K562 (cell line): ENCODE measurements around the gene MYLK2. TPM values are rescaled to one million over a fixed set of nuclear protein-coding genes. Genes with fewer than 3 reads are reported as not detected.

ENCODE experiments used
- BCL6 ChIP-seq: fragments of 250-450 bp; sonication (Bioruptor Pico); IDR thresholded peaks from 2 replicates; pipeline ENCODE4 v1.4.0; 2020
- CBFA2T3 ChIP-seq: fragments of 450-650 bp; IDR thresholded peaks from 2 replicates; pipeline ENCODE4 v1.6.1; 2017
- CGGBP1 ChIP-seq: fragments of 250-450 bp; sonication (Bioruptor Pico); IDR thresholded peaks from 2 replicates; pipeline ENCODE4 v1.9.0; 2021; ENCODE audit warnings: mild to moderate bottlenecking
- CHD1 ChIP-seq: fragments of 200-600 bp; sonication (generic); IDR thresholded peaks from one replicate; pipeline ENCODE4 v1.6.1; 2012; ENCODE audit warnings: mild to moderate bottlenecking, moderate library complexity, low read length, inconsistent platforms
- MXI1 ChIP-seq: IDR thresholded peaks from 2 replicates; pipeline ENCODE4 v1.6.1; 2011; ENCODE audit warnings: low read depth, mild to moderate bottlenecking, improper control_type of control experiment, low read length
- NCOA1 ChIP-seq: fragments of 450-650 bp; IDR thresholded peaks from 2 replicates; pipeline ENCODE4 v1.6.1; 2016; ENCODE audit warnings: low read depth
- PBX2 ChIP-seq, 2 experiments: IDR thresholded peaks in 1 of 2; conservative IDR thresholded peaks in 1 of 2; 2 replicates each; pipeline ENCODE4 v1.6.1; 2016; ENCODE audit warnings: low read depth in 2 of 2, mild to moderate bottlenecking in 1 of 2, missing compliant biosample characterization in 1 of 2, missing genetic modification characterization in 1 of 2, moderate library complexity in 1 of 2
- PRDM10 ChIP-seq: fragments of 450-650 bp; IDR thresholded peaks from 2 replicates; pipeline ENCODE4 v1.6.1; 2018; ENCODE audit not compliant: partially characterized antibody
- SP1 ChIP-seq: sonication (generic); formaldehyde crosslinking; IDR thresholded peaks from 2 replicates; pipeline ENCODE4 v1.8.1; 2022; ENCODE audit warnings: mild to moderate bottlenecking, missing genetic modification reagents
- TBL1XR1 ChIP-seq, 2 experiments: IDR thresholded peaks; 2 replicates each; pipeline ENCODE4 v1.6.1; 2012; ENCODE audit warnings: improper control_type of control experiment in 2 of 2, low read length in 2 of 2, mild to moderate bottlenecking in 1 of 2
- THRAP3 ChIP-seq: fragments of 450-650 bp; IDR thresholded peaks from 2 replicates; pipeline ENCODE4 v1.6.1; 2016; ENCODE audit warnings: mild to moderate bottlenecking, inconsistent platforms, borderline replicate concordance
- THRB ChIP-seq: fragments of 450-650 bp; formaldehyde crosslinking; conservative IDR thresholded peaks from 2 replicates; pipeline ENCODE4 v1.4.0; 2022; ENCODE audit warnings: mild to moderate bottlenecking, missing genetic modification characterization
- ZHX1 ChIP-seq: fragments of 150-350 bp; conservative IDR thresholded peaks from 2 replicates; pipeline ENCODE4 v1.6.1; 2014; ENCODE audit warnings: low read length
- ZNF76 ChIP-seq: fragments of 250-450 bp; sonication (Bioruptor Pico); IDR thresholded peaks from 2 replicates; pipeline ENCODE4 v1.4.0; 2020; ENCODE audit warnings: mild to moderate bottlenecking, moderate library complexity, borderline replicate concordance
- ZNF766 ChIP-seq: fragments of 200-800 bp; sonication (Bioruptor generic); conservative IDR thresholded peaks from 2 replicates; pipeline ENCODE4 v1.6.1; 2016; ENCODE audit warnings: missing genetic modification characterization, missing compliant biosample characterization
- polyA plus RNA-seq, 8 experiments: library from polyadenylated mRNA; depleted of rRNA in 4 of 8; stranded (reverse) in 5 of 8; unstranded in 3 of 8; fragments of >200 nt; fragmentation: Nextera tagmentation in 2 of 8; fragmentation: Illumina TruSeq in 1 of 8; extraction: Ambion mirVana in 2 of 8; extraction: Trizol in 1 of 8; gene quantifications; 2 replicates each; pipeline versions ENCODE4 v1.2.1 to v1.2.3, GENCODE V29; 2011 to 2014; ENCODE audit warnings: inconsistent platforms in 1 of 8, missing spikeins in 1 of 8
- total RNA-seq, 7 experiments: library from RNA; depleted of rRNA in 6 of 7; stranded (reverse); fragments of >200 nt in 6 of 7; fragmentation: Illumina TruSeq in 2 of 7; extraction: Trizol in 2 of 7; gene quantifications; 2 replicates each; pipeline versions ENCODE4 v1.2.1 to v1.2.3, GENCODE V29; 2011 to 2021; ENCODE audit warnings: low replicate concordance in 1 of 7

The MYLK2 gene
- total and polyA plus RNA-seq, 9 of the 15 experiments (the other 6 are each of a cell fraction or from before 2014, with no cell fraction given): 0.07 to 0.53 (median 0.18) TPM; not detected in 2

- TF ChIP-seq ZHX1 (no peak), TBL1XR1 (IDR thresholded peaks at IDR 0.05; ENCODE audit: low read length in 2 of 2) (no peak), CBFA2T3 (peak; percentile 71), THRB (CRISPR knock-in tag) (no peak), BCL6 (CRISPR knock-in tag) (no peak), SP1 (CRISPR knock-in tag) (peak; percentile 5; the same call in 1 of the 2 replicates), ZNF766 (CRISPR knock-in tag) (no peak), PBX2 (CRISPR knock-in tag; IDR thresholded peaks at IDR 0.05; ENCODE audit: low read depth) (no peak), PBX2 (tag; conservative IDR thresholded peaks at IDR 0.05; ENCODE audit: low read depth) (no peak), MXI1 (no peak), THRAP3 (no peak), ZNF76 (CRISPR knock-in tag) (no peak), CHD1 (no peak), PRDM10 (no peak), NCOA1 (no peak), CGGBP1 (CRISPR knock-in tag) (no peak)
Observed at GRCh38 chr20:31835977-31836852, 17.1 kb downstream of the MYLK2 start (continued).
